Measurements from ENCODE around the gene GCH1. TPM values are rescaled to one million over a fixed set of nuclear protein-coding genes. Genes with fewer than 3 reads are reported as not detected.

The GCH1 gene
- total RNA-seq, 1 experiment from 2014 or later, result 9.2 TPM

DNA sequence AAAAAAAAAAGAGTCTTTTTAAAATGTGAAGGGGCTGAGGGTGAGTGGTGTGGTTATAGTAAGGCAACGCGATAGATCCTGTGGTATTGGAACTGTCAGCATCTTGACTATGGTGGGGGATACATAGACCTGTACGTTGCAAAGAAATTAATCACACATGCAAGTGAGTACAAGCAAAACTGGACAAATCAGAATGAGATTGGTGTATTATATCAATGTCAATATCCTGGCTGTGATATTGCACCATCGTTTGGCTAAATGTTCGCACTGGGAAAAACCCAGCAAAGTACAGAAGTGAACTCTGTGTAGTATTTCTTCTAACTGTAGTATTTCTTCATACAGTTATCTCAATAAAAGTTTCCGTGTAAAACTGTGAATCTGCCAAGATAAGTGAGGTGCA, 67.9 kb downstream of the GCH1 start:
- Mint-ChIP-seq H3K36me3 (no peaks in the 10 kb centered on the region), H3K4me3 (no peak overlapping the region), H3K4me1 (no peaks in the 10 kb centered on the region), H3K27me3 (ENCODE audit: low read depth) (peaks cover 2% of the 10 kb centered on the region), H3K9me3 (peaks cover 5% of the 10 kb centered on the region), H3K27ac (no peak overlapping the region)
- TF ChIP-seq SMAD4 (CRISPR knock-in tag; IDR thresholded peaks at IDR 0.05), result no peak
- TF ChIP-seq ZNF671 (CRISPR knock-in tag; IDR thresholded peaks at IDR 0.05), result no peak
- no peak for TF ChIP-seq SP1 (CRISPR knock-in tag; conservative IDR thresholded peaks at IDR 0.05)
- no peak for TF ChIP-seq MXD4 (CRISPR knock-in tag; IDR thresholded peaks at IDR 0.05; ENCODE audit: borderline replicate concordance)
- no peak for TF ChIP-seq SOX15 (CRISPR knock-in tag; IDR thresholded peaks at IDR 0.05)
- ChIA-PET POLR2A (no interaction called here), CTCF (interaction anchor here (0.9 to 1.0 kb wide), 2 partner anchors 21 to 61 kb away, joined by 3 to 4 read pairs; no protein-coding TSS in a partner anchor)
- ATAC-seq (no peak), DNase-seq (ENCODE audit: low spot score) (no peak)

DNA sequence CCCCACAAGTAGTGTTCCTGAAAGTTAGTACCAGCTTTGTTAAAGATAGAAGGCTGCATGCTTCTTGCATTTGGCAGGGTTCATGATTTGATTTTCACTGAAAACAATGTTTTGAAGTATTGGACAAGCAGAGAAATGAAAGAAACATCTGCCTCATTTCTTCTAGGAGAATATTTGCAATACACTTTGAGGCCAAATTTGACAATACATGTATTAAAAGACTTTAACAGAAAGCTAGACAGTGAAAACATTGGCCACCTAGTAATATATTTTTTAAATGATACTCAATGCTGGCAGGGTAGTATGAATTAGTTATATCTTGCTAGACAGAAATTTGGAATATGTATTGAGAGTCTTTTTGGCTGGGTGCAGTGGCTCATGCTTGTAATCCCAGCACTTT, 68.5 kb downstream of the GCH1 start:
- no peaks in the 10 kb centered on the region for H3K36me3 Mint-ChIP-seq
- TF ChIP-seq, protein P1, sequence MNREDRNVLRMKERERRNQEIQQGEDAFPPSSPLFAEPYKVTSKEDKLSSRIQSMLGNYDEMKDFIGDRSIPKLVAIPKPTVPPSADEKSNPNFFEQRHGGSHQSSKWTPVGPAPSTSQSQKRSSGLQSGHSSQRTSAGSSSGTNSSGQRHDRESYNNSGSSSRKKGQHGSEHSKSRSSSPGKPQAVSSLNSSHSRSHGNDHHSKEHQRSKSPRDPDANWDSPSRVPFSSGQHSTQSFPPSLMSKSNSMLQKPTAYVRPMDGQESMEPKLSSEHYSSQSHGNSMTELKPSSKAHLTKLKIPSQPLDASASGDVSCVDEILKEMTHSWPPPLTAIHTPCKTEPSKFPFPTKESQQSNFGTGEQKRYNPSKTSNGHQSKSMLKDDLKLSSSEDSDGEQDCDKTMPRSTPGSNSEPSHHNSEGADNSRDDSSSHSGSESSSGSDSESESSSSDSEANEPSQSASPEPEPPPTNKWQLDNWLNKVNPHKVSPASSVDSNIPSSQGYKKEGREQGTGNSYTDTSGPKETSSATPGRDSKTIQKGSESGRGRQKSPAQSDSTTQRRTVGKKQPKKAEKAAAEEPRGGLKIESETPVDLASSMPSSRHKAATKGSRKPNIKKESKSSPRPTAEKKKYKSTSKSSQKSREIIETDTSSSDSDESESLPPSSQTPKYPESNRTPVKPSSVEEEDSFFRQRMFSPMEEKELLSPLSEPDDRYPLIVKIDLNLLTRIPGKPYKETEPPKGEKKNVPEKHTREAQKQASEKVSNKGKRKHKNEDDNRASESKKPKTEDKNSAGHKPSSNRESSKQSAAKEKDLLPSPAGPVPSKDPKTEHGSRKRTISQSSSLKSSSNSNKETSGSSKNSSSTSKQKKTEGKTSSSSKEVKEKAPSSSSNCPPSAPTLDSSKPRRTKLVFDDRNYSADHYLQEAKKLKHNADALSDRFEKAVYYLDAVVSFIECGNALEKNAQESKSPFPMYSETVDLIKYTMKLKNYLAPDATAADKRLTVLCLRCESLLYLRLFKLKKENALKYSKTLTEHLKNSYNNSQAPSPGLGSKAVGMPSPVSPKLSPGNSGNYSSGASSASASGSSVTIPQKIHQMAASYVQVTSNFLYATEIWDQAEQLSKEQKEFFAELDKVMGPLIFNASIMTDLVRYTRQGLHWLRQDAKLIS (CRISPR knock-in tag; IDR thresholded peaks at IDR 0.05; ENCODE audit: borderline replicate concordance), result no peak
- TF ChIP-seq RELA (CRISPR knock-in tag; IDR thresholded peaks at IDR 0.05; ENCODE audit: borderline replicate concordance), result no peak
- TF ChIP-seq, protein P2, sequence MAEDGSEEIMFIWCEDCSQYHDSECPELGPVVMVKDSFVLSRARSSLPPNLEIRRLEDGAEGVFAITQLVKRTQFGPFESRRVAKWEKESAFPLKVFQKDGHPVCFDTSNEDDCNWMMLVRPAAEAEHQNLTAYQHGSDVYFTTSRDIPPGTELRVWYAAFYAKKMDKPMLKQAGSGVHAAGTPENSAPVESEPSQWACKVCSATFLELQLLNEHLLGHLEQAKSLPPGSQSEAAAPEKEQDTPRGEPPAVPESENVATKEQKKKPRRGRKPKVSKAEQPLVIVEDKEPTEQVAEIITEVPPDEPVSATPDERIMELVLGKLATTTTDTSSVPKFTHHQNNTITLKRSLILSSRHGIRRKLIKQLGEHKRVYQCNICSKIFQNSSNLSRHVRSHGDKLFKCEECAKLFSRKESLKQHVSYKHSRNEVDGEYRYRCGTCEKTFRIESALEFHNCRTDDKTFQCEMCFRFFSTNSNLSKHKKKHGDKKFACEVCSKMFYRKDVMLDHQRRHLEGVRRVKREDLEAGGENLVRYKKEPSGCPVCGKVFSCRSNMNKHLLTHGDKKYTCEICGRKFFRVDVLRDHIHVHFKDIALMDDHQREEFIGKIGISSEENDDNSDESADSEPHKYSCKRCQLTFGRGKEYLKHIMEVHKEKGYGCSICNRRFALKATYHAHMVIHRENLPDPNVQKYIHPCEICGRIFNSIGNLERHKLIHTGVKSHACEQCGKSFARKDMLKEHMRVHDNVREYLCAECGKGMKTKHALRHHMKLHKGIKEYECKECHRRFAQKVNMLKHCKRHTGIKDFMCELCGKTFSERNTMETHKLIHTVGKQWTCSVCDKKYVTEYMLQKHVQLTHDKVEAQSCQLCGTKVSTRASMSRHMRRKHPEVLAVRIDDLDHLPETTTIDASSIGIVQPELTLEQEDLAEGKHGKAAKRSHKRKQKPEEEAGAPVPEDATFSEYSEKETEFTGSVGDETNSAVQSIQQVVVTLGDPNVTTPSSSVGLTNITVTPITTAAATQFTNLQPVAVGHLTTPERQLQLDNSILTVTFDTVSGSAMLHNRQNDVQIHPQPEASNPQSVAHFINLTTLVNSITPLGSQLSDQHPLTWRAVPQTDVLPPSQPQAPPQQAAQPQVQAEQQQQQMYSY (CRISPR knock-in tag; IDR thresholded peaks at IDR 0.05), result no peak
- TF ChIP-seq TP53 (CRISPR knock-in tag; IDR thresholded peaks at IDR 0.05), result no peak
- no peak for TF ChIP-seq CBFB (CRISPR knock-in tag; IDR thresholded peaks at IDR 0.05; ENCODE audit: low read depth)
- TF ChIP-seq FOXP1 (CRISPR knock-in tag; IDR thresholded peaks at IDR 0.05; ENCODE audit: borderline replicate concordance), result no peak
- no peak for TF ChIP-seq NFATC4 (CRISPR knock-in tag; IDR thresholded peaks at IDR 0.05)
- TF ChIP-seq ZNF138 (CRISPR knock-in tag; conservative IDR thresholded peaks at IDR 0.05), result no peak
- CTCF ChIA-PET, result interaction anchor here (0.9 to 1.0 kb wide), 2 partner anchors 20 to 60 kb away, joined by 3 to 4 read pairs; no protein-coding TSS in a partner anchor
- DNase-seq (ENCODE audit: low spot score) (no peak), ATAC-seq (no peak)
- H3K27ac Mint-ChIP-seq, result no peak overlapping the region
- H3K27me3 Mint-ChIP-seq (ENCODE audit: low read depth), result peaks cover 2% of the 10 kb centered on the region
- H3K4me1 Mint-ChIP-seq, result no peaks in the 10 kb centered on the region
- no peak overlapping the region for H3K4me3 Mint-ChIP-seq
- peaks cover 5% of the 10 kb centered on the region for H3K9me3 Mint-ChIP-seq
- POLR2A ChIA-PET, result no interaction called here

DNA sequence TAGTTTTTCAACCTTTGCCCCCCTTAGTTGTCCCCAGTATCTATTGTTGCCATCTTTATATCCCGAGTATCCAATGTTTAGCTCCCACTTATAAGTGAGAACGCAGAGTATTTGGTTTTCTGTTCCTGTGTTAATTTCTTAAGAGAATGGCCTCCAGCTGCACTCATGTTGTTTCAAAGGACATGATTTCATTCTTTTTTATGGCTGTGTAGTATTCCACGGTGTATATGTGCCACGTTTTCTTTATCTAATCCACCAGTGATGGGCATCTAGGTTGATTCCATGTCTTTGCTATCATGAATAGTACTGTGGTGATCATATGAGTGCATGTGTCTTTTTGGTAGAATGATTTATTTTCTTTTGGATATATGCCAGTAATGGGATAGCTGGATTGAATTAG, 72.0 kb downstream of the GCH1 start:
- no peak overlapping the region for H3K27ac Mint-ChIP-seq
- no peaks in the 10 kb centered on the region for H3K4me1 Mint-ChIP-seq
- H3K9me3 Mint-ChIP-seq, result peaks cover 16% of the 10 kb centered on the region
- no peaks in the 10 kb centered on the region for H3K36me3 Mint-ChIP-seq
- CTCF ChIA-PET, result no interaction called here
- DNase-seq (ENCODE audit: low spot score), result no peak
- H3K4me3 Mint-ChIP-seq, result no peak overlapping the region
- peaks cover 2% of the 10 kb centered on the region for H3K27me3 Mint-ChIP-seq (ENCODE audit: low read depth)
- no peak for ATAC-seq
- POLR2A ChIA-PET, result no interaction called here
- TF ChIP-seq, protein P2 (CRISPR knock-in tag; IDR thresholded peaks at IDR 0.05), result no peak
- TF ChIP-seq, protein P3, sequence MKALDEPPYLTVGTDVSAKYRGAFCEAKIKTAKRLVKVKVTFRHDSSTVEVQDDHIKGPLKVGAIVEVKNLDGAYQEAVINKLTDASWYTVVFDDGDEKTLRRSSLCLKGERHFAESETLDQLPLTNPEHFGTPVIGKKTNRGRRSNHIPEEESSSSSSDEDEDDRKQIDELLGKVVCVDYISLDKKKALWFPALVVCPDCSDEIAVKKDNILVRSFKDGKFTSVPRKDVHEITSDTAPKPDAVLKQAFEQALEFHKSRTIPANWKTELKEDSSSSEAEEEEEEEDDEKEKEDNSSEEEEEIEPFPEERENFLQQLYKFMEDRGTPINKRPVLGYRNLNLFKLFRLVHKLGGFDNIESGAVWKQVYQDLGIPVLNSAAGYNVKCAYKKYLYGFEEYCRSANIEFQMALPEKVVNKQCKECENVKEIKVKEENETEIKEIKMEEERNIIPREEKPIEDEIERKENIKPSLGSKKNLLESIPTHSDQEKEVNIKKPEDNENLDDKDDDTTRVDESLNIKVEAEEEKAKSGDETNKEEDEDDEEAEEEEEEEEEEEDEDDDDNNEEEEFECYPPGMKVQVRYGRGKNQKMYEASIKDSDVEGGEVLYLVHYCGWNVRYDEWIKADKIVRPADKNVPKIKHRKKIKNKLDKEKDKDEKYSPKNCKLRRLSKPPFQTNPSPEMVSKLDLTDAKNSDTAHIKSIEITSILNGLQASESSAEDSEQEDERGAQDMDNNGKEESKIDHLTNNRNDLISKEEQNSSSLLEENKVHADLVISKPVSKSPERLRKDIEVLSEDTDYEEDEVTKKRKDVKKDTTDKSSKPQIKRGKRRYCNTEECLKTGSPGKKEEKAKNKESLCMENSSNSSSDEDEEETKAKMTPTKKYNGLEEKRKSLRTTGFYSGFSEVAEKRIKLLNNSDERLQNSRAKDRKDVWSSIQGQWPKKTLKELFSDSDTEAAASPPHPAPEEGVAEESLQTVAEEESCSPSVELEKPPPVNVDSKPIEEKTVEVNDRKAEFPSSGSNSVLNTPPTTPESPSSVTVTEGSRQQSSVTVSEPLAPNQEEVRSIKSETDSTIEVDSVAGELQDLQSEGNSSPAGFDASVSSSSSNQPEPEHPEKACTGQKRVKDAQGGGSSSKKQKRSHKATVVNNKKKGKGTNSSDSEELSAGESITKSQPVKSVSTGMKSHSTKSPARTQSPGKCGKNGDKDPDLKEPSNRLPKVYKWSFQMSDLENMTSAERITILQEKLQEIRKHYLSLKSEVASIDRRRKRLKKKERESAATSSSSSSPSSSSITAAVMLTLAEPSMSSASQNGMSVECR (CRISPR knock-in tag; IDR thresholded peaks at IDR 0.05; ENCODE audit: borderline replicate concordance), result no peak
